Fibroblast of villous mesenchyme (primary cell): ENCODE results near the gene IL11RA. TPM values are rescaled to one million over a fixed set of nuclear protein-coding genes. Genes with fewer than 3 reads are reported as not detected.

Experiments used
- DNase-seq: peaks from one replicate; pipeline ENCODE4 v3.0.0-alpha.2; 2010; ENCODE audit warnings: low read depth
- H3K4me3 ChIP-seq: 2 replicates; pipeline ENCODE4 v1.5.1; 2011; ENCODE audit warnings: low read depth, mild to moderate bottlenecking, low read length
- total RNA-seq: library from RNA; depleted of rRNA; stranded (reverse); fragments of >200 nt; gene quantifications from 2 replicates; pipeline ENCODE4 v1.2.3, GENCODE V29; 2012
- TF ChIP-seq, protein P1 (sequence below): IDR thresholded peaks from 2 replicates; pipeline ENCODE4 v1.5.1; 2012; ENCODE audit warnings: low read depth, mild to moderate bottlenecking, low read length; ENCODE audit not compliant: insufficient read depth

The IL11RA gene
- 8.2 and 14.8 TPM in 2 replicates for total RNA-seq

DNA sequence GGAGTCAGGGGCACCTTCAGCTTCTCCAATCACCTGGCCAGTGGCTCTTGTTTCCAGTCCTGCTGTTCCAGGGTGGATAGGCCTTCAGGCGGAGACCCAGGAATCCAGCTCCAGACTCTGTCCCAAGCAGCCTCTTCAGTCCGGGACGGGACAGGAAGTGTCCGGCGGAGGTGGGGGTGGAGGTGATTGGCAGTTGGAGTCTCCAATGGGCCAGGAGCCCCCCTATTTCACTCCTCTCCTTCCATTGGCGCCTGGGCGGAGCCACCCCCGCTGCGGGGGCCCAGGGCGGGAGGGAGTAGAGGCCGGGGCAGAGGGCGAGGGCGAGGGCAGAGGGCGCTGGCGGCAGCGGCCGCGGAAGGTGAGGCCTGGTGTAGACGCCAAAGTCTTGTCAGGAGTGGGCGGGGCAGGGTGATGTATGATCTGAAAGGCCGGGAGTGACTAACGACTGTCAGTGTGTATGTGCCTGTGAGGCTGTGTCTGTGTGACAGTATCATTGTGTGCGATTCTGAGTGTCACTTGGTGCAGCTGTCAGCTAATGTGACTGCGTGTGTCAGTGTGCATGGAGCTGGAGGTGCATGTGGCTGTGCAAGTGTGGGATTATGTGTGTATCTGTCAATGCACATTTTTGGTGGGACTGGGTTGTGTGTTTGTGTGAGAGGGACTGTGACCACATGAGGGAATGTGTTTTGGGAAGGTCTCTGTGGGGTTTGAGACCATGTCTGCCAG lies at the start of gene IL11RA:
TSS of gene IL11RA (plus strand) at position 310 of the 726 bp plus-strand sequence. CDS start 3,033 bp downstream, outside the sequence.
- DNase-seq = peak; percentile 88
- TF ChIP-seq, protein P1, sequence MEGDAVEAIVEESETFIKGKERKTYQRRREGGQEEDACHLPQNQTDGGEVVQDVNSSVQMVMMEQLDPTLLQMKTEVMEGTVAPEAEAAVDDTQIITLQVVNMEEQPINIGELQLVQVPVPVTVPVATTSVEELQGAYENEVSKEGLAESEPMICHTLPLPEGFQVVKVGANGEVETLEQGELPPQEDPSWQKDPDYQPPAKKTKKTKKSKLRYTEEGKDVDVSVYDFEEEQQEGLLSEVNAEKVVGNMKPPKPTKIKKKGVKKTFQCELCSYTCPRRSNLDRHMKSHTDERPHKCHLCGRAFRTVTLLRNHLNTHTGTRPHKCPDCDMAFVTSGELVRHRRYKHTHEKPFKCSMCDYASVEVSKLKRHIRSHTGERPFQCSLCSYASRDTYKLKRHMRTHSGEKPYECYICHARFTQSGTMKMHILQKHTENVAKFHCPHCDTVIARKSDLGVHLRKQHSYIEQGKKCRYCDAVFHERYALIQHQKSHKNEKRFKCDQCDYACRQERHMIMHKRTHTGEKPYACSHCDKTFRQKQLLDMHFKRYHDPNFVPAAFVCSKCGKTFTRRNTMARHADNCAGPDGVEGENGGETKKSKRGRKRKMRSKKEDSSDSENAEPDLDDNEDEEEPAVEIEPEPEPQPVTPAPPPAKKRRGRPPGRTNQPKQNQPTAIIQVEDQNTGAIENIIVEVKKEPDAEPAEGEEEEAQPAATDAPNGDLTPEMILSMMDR = no peak
- H3K4me3 ChIP-seq = peak within 1 kb of the TSS; percentile 53

DNA sequence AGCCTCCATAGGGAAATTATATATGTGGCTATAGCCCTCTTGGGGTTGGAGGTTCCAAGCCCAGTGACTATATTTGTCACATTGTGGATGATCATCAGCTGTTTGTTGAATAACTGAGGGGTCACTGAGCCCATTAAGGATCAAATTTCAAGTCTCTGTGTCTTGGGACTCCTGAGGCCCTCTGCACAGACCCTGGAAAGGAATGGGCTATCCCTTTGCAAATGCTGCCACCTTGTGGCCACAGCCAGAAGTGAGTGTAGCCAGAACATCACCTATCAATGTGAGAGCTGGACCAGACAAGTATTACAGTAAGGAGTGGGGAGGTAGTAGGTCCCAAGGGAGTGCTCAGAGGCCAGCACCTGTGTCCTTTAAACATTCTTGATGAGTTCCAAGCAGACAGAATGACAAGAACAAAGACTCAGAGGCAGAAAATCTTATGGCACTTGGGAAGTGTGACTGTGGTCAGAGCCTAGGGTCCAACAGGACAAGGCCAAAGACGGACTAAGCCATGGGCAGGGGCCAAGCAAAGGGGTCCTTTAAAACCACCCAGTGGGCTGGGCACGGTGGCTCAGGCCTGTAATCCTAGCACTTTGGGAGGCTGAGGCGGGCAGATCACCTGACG lies 48.3 kb upstream of the IL11RA start:
- DNase-seq = peak; percentile 71
- H3K4me3 ChIP-seq = no peak overlapping the region
- TF ChIP-seq, protein P1 = peak; percentile 93

DNA sequence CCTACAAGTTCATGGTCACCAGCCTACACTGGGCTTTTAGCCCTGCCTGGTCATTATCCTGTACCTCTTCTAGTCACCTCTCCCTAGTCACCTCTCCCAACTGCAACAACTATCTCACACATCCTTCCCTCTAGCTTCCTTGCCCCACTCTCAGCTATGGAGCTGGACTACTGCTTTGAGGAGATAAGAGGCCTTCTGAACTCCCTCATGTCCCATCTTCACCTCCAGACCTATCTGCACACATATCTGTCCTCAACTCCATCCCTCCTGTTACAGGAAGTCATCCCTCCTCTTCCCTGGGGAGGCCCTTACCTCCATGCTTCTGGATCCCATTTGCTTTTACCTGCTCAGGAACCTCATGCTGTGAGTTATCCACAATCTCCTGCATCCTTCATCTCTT lies 45.8 kb upstream of the IL11RA start:
- DNase-seq = no peak
- H3K4me3 ChIP-seq = no peak overlapping the region
- TF ChIP-seq, protein P1 = no peak

DNA sequence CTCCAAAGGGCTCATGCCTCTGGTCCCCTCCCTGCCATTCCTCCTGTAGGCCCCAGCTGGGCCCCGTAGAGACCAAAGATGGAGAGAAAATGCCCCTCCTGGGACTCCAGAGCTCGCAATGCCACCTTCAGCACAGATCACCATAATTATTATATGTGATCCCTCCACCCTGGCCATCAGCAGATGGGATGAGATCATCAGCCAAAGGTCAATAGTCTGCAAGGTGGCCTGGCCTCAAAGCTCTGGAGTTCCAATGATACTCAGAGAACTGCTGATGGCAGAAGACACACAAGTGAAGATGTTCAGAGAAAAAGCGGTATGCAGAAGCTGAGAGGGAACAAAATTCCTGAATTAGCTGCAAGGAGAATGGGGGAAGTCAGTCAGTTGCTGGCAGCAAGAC lies 45.1 kb upstream of the IL11RA start:
- no peak overlapping the region for H3K4me3 ChIP-seq
- no peak for DNase-seq

DNA sequence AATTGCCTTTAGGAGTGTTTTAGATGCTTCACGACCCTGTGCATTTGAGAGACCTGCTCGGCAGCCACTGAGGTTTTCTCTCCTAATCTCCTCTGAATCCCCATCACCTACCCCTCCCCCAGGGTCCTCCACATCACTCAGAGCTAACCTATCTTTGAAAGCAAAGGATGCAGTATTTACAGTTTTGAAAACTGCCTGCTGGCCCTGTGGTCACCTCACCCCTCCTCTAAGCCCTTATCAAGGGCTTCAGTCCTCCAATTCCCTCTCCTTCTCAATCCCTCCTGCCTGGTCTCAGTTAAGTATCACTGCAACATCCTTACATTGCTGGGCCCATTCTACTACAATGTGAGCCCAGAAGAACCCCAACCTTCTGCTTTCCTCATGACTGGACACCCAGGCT lies 44.7 kb upstream of the IL11RA start:
- H3K4me3 ChIP-seq = no peak overlapping the region
- DNase-seq = no peak
- TF ChIP-seq, protein P1 = no peak

More for the DNA sequence above, 45.1 kb upstream of the IL11RA start:
- TF ChIP-seq, protein P1 = no peak

DNA sequence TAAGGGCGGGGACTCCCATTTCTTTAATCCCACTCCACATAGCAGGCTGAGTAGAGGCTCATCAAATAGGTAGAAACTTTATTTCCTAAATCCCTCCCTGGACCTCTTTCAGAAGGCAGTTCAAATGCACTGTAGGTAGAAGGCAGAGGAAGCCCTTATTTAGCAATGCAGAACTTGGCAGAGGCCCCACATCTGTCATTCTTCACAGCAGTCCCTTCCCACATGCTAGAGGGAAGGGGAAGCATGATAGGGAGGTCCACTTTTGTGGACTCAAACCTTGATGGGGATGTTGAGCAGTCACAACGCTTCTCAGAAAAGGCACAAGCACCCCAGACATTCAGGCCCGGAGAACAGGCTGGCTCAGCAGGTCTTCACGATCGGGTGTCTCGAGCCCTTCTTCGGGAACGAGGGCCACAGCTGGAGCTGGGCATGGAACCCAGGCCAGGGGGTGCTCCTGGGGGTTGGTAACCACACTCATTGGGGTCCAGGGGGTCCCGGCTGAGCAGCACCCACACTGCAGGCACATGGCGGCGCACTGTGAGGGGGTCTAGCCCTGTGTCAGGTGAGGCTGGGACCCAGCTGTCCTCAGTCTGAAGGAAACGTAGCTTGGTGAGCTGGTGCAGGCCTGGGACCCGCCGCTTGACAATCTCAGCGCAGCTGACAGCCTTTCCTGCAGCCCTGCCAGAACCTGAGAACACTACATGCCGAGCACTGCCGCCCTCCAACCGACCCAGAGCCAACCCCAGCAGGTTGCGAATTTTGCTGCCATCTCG lies 41.4 kb upstream of the IL11RA start:
- no peak for DNase-seq
- TF ChIP-seq, protein P1 = no peak
- H3K4me3 ChIP-seq = peak overlapping the region; percentile 82
